Activated CD8-positive, alpha-beta T cell treated with anti-CD3 and anti-CD28 coated beads for 36 hours (primary cell): Measurements from ENCODE around the gene LCA5. TPM values are rescaled to one million over a fixed set of nuclear protein-coding genes. Genes with fewer than 3 reads are reported as not detected.

Experiments
- ATAC-seq: fragments of 200-7000 bp; cut with Tn5 transposase; one replicate; pipeline ENCODE4 v1.10.0; 2021; ENCODE audit warnings: mild to moderate bottlenecking, moderate library complexity
- CTCF ChIA-PET: fragments of 350-600 bp; sonication (Branson Sonifier 250); formaldehyde crosslinking; loops from one replicate; lab custom pipeline; 2021; ENCODE audit warnings: antibody characterized with exemption; lab: Charles Lee
- POLR2A ChIA-PET: fragments of 350-600 bp; sonication (Branson Sonifier 250); formaldehyde crosslinking; loops from one replicate; lab custom pipeline; 2021; ENCODE audit warnings: antibody characterized with exemption; lab: Charles Lee
- DNase-seq: peaks from one replicate; pipeline ENCODE4 v3.0.0-alpha.2; 2020
- H3K27ac Mint-ChIP-seq: one replicate; pipeline ENCODE4 v1.8.0; 2021; ENCODE audit warnings: mild to moderate bottlenecking, mixed read lengths
- H3K27me3 Mint-ChIP-seq: one replicate; pipeline ENCODE4 v1.8.0; 2021; ENCODE audit warnings: mixed read lengths
- H3K36me3 Mint-ChIP-seq: one replicate; pipeline ENCODE4 v1.8.0; 2021; ENCODE audit warnings: low read depth, mixed read lengths
- H3K4me1 Mint-ChIP-seq: one replicate; pipeline ENCODE4 v1.8.0; 2021; ENCODE audit warnings: low read depth, mixed read lengths
- H3K4me3 Mint-ChIP-seq: one replicate; pipeline ENCODE4 v1.8.0; 2021; ENCODE audit warnings: mild to moderate bottlenecking, moderate library complexity, mixed read lengths
- H3K9me3 Mint-ChIP-seq: one replicate; pipeline ENCODE4 v1.8.0; 2021; ENCODE audit warnings: mixed read lengths
- CTCF ChIP-seq: fragments of 200-600 bp; IDR thresholded peaks from one replicate; pipeline ENCODE4 v1.8.0; 2022; ENCODE audit warnings: antibody characterized with exemption, mild to moderate bottlenecking
- intact Hi-C: fragments of 100-400 bp; cut with micrococcal nuclease; formaldehyde crosslinking; loops from one replicate; pipeline ENCODE4 v1.10.0; 2022
- total RNA-seq, 2 experiments: library from RNA; stranded (reverse); gene quantifications; one replicate each; pipeline ENCODE4 v1.2.3, GENCODE V29; 2021

LCA5 gene
- total RNA-seq, 2 experiments from 2014 or later: 0.07 TPM; not detected in 1

GRCh38 chr6:79463621-79464050 is 73.6 kb downstream of the LCA5 start:
- Mint-ChIP-seq H3K4me3 (no peak overlapping the region), H3K9me3 (no peaks in the 10 kb centered on the region), H3K27ac (no peak overlapping the region), H3K4me1 (no peaks in the 10 kb centered on the region), H3K27me3 (peaks cover 14% of the 10 kb centered on the region), H3K36me3 (no peaks in the 10 kb centered on the region)
- intact Hi-C loops: no loop called here
- CTCF ChIA-PET: no interaction called here
- DNase-seq (no peak), ATAC-seq (no peak)
- no peak for TF ChIP-seq CTCF
- POLR2A ChIA-PET: no interaction called here

GRCh38 chr6:79461205-79461604 is 76.0 kb downstream of the LCA5 start:
- Mint-ChIP-seq H3K27me3 (peaks cover 11% of the 10 kb centered on the region), H3K9me3 (no peaks in the 10 kb centered on the region), H3K4me3 (no peak overlapping the region), H3K27ac (no peak overlapping the region), H3K36me3 (no peaks in the 10 kb centered on the region), H3K4me1 (no peaks in the 10 kb centered on the region)
- no peak for TF ChIP-seq CTCF
- ATAC-seq: no peak
- no peak for DNase-seq
- ChIA-PET CTCF (no interaction called here), POLR2A (no interaction called here)
- intact Hi-C loops: no loop called here

GRCh38 chr6:79455446-79455845 is 81.8 kb downstream of the LCA5 start:
- Mint-ChIP-seq H3K4me3 (no peak overlapping the region), H3K4me1 (no peaks in the 10 kb centered on the region), H3K9me3 (no peaks in the 10 kb centered on the region), H3K27ac (no peak overlapping the region), H3K36me3 (no peaks in the 10 kb centered on the region), H3K27me3 (peaks cover 7% of the 10 kb centered on the region)
- ATAC-seq (no peak), DNase-seq (no peak)
- POLR2A ChIA-PET: no interaction called here
- intact Hi-C loops: no loop called here
- CTCF ChIA-PET: no interaction called here
- no peak for TF ChIP-seq CTCF

- ChIA-PET CTCF (no interaction called here), POLR2A (no interaction called here)
- DNase-seq: no peak
- Mint-ChIP-seq H3K4me1 (no peaks in the 10 kb centered on the region), H3K9me3 (no peaks in the 10 kb centered on the region), H3K4me3 (no peak overlapping the region), H3K36me3 (no peaks in the 10 kb centered on the region), H3K27ac (no peak overlapping the region), H3K27me3 (peaks cover 4% of the 10 kb centered on the region)
- ATAC-seq: no peak
- intact Hi-C loops: no loop called here
- no peak for TF ChIP-seq CTCF
These were observed 83.6 kb downstream of the LCA5 start for GRCh38 chr6:79453558-79454042.

GRCh38 chr6:79450984-79451383 is 86.2 kb downstream of the LCA5 start:
- Mint-ChIP-seq H3K4me3 (no peak overlapping the region), H3K27me3 (peaks cover 4% of the 10 kb centered on the region), H3K36me3 (no peaks in the 10 kb centered on the region), H3K27ac (no peak overlapping the region), H3K9me3 (no peaks in the 10 kb centered on the region), H3K4me1 (no peaks in the 10 kb centered on the region)
- CTCF ChIA-PET: no interaction called here
- ATAC-seq: no peak
- no peak for DNase-seq
- POLR2A ChIA-PET: no interaction called here
- intact Hi-C loops: no loop called here
- no peak for TF ChIP-seq CTCF
